ENCODE data around the gene PELI1.

- TF ChIP-seq CTCF (IDR thresholded peaks at IDR 0.05) = no peak
- no peak for TF ChIP-seq POLR2A (IDR thresholded peaks at IDR 0.05)
Measured at GRCh38 chr2:64189167-64189566, 44.9 kb upstream of the PELI1 start.
